Raji (cell line): ENCODE measurements around the gene PI4KB.

Experiments used
- POLR2A ChIP-seq: IDR thresholded peaks from 2 replicates; pipeline ENCODE4 v1.6.1; 2011; ENCODE audit warnings: low read depth, low read length, control low read depth; ENCODE audit not compliant: insufficient read depth

Gene PI4KB

DNA sequence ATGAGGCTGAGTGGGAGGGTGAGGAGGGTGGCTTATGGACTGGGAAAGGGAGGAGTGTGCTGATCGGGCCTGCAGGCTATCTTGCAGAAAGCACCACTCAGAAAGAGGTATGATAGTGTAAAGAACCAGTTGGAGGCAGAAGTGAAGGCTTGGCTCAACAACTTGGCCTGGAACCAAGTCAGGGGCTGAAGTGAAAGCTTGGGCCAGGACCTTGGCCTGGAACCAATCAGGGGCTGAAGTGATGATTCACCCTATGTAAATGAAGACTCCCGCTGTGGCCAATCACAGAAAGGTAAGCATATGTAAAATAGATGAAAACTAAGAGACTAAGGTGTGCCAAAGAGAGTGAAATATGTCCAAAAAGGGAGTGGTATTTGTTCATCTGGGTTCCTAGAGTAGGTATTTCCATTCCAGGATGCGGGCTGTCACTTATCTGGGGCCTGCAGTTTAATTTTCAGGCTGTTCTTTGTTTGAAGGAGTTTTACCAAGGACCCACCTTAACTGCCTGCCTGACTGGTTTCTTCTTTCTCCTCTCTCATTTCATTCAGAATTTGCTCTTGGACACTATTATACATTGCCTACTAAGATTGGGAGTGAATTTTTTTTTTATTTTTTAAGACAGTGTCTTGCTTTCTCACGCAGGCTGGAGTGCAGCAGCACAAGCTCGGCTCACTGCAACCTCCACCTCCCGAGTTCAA is 25.0 kb upstream of the PI4KB start:
- no peak for TF ChIP-seq POLR2A

DNA sequence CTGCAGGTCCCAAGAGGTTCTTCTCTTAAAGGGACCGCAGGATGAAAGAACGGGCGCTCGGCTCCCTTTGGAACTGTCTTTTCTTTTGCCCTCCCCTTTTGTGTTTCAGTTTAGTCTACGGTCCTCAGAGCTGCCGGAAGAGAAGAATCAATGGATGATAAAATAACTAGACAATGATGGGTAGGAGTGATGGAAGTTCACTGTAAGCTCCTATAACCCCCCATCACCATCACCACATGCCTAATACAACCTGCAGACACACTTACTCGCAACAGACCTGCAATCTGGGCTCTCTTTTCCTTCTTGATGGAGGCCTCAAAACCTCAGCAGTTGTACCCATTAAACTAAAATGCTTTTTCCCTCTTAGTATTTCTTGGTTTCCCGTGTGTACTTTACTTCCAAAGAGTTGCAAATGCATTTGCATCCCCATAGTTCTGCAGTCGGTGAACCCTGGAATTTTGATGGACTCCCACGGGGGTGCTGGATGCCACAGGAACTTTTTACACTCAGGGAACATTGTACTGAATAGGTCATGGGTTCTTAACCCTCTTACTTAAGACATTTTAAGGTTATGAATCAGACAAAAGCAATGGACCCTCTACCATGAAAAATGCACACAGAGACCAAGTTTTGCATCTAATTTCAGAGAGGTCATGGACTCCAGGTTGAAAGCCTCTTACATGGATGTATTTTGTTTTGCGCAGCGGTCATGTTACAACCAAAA is 20.5 kb upstream of the PI4KB start:
- TF ChIP-seq POLR2A, result peak; percentile 31

GRCh38 chr1:151346769-151347522 is 19.7 kb upstream of the PI4KB start, which contains the start of gene RFX5:
RFX5 (minus strand) TSS chr1:151347252; CDS start chr1:151346320, 932 bp downstream.
- TF ChIP-seq POLR2A, result peak; percentile 66

- TF ChIP-seq POLR2A, result no peak
Measured at GRCh38 chr1:151346082-151346768, 19.0 kb upstream of the PI4KB start.

- no peak for TF ChIP-seq POLR2A
Measured at GRCh38 chr1:151344291-151344690, 17.1 kb upstream of the PI4KB start.

- no peak for TF ChIP-seq POLR2A
Measured at GRCh38 chr1:151343587-151343986, 16.4 kb upstream of the PI4KB start.

DNA sequence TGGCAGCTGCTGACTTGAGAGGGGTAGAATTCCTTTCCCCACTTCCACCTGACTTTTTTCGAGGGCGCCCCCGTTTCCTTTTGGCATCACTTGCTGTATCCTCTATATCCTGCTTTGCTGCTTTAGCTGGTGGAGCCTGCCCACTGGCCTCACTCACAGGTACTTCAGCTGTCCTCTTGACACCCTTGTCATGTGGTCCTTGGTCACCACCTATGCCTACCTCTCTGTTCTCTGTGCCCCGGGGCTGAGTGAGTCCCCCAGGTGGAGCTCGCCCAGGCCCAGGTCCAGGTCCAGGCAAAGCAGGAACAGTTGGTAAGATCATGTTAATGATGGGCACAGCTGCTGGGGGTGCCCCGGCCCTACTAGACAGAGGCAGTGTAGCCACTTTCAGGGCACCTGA is 15.4 kb upstream of the PI4KB start:
- no peak for TF ChIP-seq POLR2A

- TF ChIP-seq POLR2A, result no peak
Measured at GRCh38 chr1:151342021-151342420, 14.8 kb upstream of the PI4KB start.

- no peak for TF ChIP-seq POLR2A
Measured at GRCh38 chr1:151340870-151341754, 13.9 kb upstream of the PI4KB start.

- TF ChIP-seq POLR2A, result no peak
Measured at GRCh38 chr1:151336556-151336955, 9.3 kb upstream of the PI4KB start.

GRCh38 chr1:151334822-151335221 is 7.6 kb upstream of the PI4KB start:
- no peak for TF ChIP-seq POLR2A

GRCh38 chr1:151327903-151328674 is 873 bp upstream of the PI4KB start:
- TF ChIP-seq POLR2A, result no peak

GRCh38 chr1:151326619-151327222 is 495 bp downstream of the PI4KB start:
- no peak; the same call in 1 of the 2 replicates for TF ChIP-seq POLR2A
